ENCODE results near the gene TNFRSF9. TPM values are rescaled to one million over a fixed set of nuclear protein-coding genes. Genes with fewer than 3 reads are reported as not detected.

Gene TNFRSF9
- total and polyA plus RNA-seq, 4 donors: under 0.01 to 0.09 (median 0.02) TPM; not detected in 1

- Histone ChIP-seq H3K36me3 (ENCODE audit: control insufficient read depth in 4 of 4, insufficient read depth in 3 of 4, low read depth in 1 of 4, low read length in 3 of 4) (peaks cover 5 to 23% (median 13%) of the 10 kb centered on the region in 4 donors), H3K4me3 (ENCODE audit: low read depth in 1 of 3, low read length in 3 of 3) (no peak overlapping the region), H3K27ac (ENCODE audit: low read depth in 1 of 2, low read length in 2 of 2) (no peak overlapping the region), H3K4me1 (ENCODE audit: control insufficient read depth in 4 of 4, insufficient read depth in 4 of 4, low read length in 3 of 4) (peaks cover 0 to 5% (median 3%) of the 10 kb centered on the region in 4 donors), H3K9me3 (ENCODE audit: control insufficient read depth in 4 of 4, low read length in 3 of 4) (no peaks in the 10 kb centered on the region), H3K9ac (ENCODE audit: low read depth in 1 of 2, low read length in 2 of 2) (no peak overlapping the region), H3K27me3 (ENCODE audit: control insufficient read depth in 4 of 4, insufficient read depth in 4 of 4, low read length in 3 of 4) (no peaks in the 10 kb centered on the region)
- no peak for TF ChIP-seq HNF4G (IDR thresholded peaks at IDR 0.05)
- no peak for TF ChIP-seq FOXA1 (IDR thresholded peaks at IDR 0.05)
- TF ChIP-seq, protein P1, sequence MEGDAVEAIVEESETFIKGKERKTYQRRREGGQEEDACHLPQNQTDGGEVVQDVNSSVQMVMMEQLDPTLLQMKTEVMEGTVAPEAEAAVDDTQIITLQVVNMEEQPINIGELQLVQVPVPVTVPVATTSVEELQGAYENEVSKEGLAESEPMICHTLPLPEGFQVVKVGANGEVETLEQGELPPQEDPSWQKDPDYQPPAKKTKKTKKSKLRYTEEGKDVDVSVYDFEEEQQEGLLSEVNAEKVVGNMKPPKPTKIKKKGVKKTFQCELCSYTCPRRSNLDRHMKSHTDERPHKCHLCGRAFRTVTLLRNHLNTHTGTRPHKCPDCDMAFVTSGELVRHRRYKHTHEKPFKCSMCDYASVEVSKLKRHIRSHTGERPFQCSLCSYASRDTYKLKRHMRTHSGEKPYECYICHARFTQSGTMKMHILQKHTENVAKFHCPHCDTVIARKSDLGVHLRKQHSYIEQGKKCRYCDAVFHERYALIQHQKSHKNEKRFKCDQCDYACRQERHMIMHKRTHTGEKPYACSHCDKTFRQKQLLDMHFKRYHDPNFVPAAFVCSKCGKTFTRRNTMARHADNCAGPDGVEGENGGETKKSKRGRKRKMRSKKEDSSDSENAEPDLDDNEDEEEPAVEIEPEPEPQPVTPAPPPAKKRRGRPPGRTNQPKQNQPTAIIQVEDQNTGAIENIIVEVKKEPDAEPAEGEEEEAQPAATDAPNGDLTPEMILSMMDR (IDR thresholded peaks at IDR 0.05; ENCODE audit: low read depth, low read length, missing input control): no peak
- TF ChIP-seq, protein P2, sequence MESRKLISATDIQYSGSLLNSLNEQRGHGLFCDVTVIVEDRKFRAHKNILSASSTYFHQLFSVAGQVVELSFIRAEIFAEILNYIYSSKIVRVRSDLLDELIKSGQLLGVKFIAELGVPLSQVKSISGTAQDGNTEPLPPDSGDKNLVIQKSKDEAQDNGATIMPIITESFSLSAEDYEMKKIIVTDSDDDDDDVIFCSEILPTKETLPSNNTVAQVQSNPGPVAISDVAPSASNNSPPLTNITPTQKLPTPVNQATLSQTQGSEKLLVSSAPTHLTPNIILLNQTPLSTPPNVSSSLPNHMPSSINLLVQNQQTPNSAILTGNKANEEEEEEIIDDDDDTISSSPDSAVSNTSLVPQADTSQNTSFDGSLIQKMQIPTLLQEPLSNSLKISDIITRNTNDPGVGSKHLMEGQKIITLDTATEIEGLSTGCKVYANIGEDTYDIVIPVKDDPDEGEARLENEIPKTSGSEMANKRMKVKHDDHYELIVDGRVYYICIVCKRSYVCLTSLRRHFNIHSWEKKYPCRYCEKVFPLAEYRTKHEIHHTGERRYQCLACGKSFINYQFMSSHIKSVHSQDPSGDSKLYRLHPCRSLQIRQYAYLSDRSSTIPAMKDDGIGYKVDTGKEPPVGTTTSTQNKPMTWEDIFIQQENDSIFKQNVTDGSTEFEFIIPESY (IDR thresholded peaks at IDR 0.05): no peak
- TF ChIP-seq NR2F2 (IDR thresholded peaks at IDR 0.05): no peak
- TF ChIP-seq HNF4A (conservative IDR thresholded peaks at IDR 0.05): no peak
- no peak for TF ChIP-seq GABPA (IDR thresholded peaks at IDR 0.05 in 1 of 2, conservative IDR thresholded peaks at IDR 0.05 in 1 of 2)
- no peak for TF ChIP-seq RAD21 (IDR thresholded peaks at IDR 0.05)
- TF ChIP-seq, protein P3, sequence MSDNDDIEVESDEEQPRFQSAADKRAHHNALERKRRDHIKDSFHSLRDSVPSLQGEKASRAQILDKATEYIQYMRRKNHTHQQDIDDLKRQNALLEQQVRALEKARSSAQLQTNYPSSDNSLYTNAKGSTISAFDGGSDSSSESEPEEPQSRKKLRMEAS (IDR thresholded peaks at IDR 0.05): no peak
- no peak for TF ChIP-seq JUND (IDR thresholded peaks at IDR 0.05)
- TF ChIP-seq, protein P4, sequence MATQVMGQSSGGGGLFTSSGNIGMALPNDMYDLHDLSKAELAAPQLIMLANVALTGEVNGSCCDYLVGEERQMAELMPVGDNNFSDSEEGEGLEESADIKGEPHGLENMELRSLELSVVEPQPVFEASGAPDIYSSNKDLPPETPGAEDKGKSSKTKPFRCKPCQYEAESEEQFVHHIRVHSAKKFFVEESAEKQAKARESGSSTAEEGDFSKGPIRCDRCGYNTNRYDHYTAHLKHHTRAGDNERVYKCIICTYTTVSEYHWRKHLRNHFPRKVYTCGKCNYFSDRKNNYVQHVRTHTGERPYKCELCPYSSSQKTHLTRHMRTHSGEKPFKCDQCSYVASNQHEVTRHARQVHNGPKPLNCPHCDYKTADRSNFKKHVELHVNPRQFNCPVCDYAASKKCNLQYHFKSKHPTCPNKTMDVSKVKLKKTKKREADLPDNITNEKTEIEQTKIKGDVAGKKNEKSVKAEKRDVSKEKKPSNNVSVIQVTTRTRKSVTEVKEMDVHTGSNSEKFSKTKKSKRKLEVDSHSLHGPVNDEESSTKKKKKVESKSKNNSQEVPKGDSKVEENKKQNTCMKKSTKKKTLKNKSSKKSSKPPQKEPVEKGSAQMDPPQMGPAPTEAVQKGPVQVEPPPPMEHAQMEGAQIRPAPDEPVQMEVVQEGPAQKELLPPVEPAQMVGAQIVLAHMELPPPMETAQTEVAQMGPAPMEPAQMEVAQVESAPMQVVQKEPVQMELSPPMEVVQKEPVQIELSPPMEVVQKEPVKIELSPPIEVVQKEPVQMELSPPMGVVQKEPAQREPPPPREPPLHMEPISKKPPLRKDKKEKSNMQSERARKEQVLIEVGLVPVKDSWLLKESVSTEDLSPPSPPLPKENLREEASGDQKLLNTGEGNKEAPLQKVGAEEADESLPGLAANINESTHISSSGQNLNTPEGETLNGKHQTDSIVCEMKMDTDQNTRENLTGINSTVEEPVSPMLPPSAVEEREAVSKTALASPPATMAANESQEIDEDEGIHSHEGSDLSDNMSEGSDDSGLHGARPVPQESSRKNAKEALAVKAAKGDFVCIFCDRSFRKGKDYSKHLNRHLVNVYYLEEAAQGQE (IDR thresholded peaks at IDR 0.05): no peak
- TF ChIP-seq RXRA (IDR thresholded peaks at IDR 0.05): no peak
- TF ChIP-seq, protein P5, sequence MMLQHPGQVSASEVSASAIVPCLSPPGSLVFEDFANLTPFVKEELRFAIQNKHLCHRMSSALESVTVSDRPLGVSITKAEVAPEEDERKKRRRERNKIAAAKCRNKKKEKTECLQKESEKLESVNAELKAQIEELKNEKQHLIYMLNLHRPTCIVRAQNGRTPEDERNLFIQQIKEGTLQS (IDR thresholded peaks at IDR 0.05): no peak
- no peak for TF ChIP-seq YY1 (IDR thresholded peaks at IDR 0.05)
- no peak for TF ChIP-seq TAF1 (conservative IDR thresholded peaks at IDR 0.05)
- no peak for TF ChIP-seq FOXA2 (IDR thresholded peaks at IDR 0.05)
- no peak for TF ChIP-seq SP1 (IDR thresholded peaks at IDR 0.05)
- TF ChIP-seq EGR1 (IDR thresholded peaks at IDR 0.05; ENCODE audit: low read depth in 2 of 2): no peak
- no peak for DNase-seq (ENCODE audit: low spot score)
- WGBS: 94% methylated on average over 1 of the region's 1 CpG
These were observed 47.9 kb upstream of the TNFRSF9 start for GRCh38 chr1:7988576-7988975.
